Stimulated activated CD8-positive, alpha-beta memory T cell treated with anti-CD3 and anti-CD28 coated beads, Interleukin-7, amount 100 ng/mL, for 24 hours (primary cell): Measurements from ENCODE around the gene SEL1L.
"Not testable (repeated sequence)": the region's sequence is repeated elsewhere in the genome, so short reads cannot be mapped to it uniquely, and the experiment has no call there.

Experiments used
- DNase-seq: peaks from one replicate; pipeline ENCODE4 v3.0.0-alpha.2; 2020; ENCODE audit warnings: low read depth

The SEL1L gene

GRCh38 chr14:81447021-81447764, 86.5 kb downstream of the SEL1L start:
- no peak for DNase-seq

- no peak for DNase-seq
These were observed 87.2 kb downstream of the SEL1L start for GRCh38 chr14:81446279-81447007.

GRCh38 chr14:81441626-81442134, 92.0 kb downstream of the SEL1L start:
- DNase-seq = no peak

GRCh38 chr14:81440041-81440440, 93.6 kb downstream of the SEL1L start:
- DNase-seq = no peak

- DNase-seq = no peak
These were observed 96.4 kb downstream of the SEL1L start for GRCh38 chr14:81437244-81437643.

- no peak for DNase-seq
These were observed 97.1 kb downstream of the SEL1L start for GRCh38 chr14:81436296-81437138.

GRCh38 chr14:81435391-81436295, 98.0 kb downstream of the SEL1L start:
- no peak for DNase-seq

GRCh38 chr14:81435048-81435390, 98.6 kb downstream of the SEL1L start:
- DNase-seq = no peak

- DNase-seq = no peak
These were observed 99.4 kb downstream of the SEL1L start for GRCh38 chr14:81434230-81434629.

GRCh38 chr14:81433378-81433777, 100.3 kb downstream of the SEL1L start:
- DNase-seq = no peak

- no peak for DNase-seq
These were observed 101.4 kb downstream of the SEL1L start for GRCh38 chr14:81432219-81432661.

- no peak for DNase-seq
These were observed 103.4 kb downstream of the SEL1L start for GRCh38 chr14:81430235-81430634.

GRCh38 chr14:81429749-81430148, 103.9 kb downstream of the SEL1L start:
- DNase-seq = not testable (repeated sequence)

- no peak for DNase-seq
These were observed 104.6 kb downstream of the SEL1L start for GRCh38 chr14:81429028-81429427.

- no peak for DNase-seq
These were observed 106.2 kb downstream of the SEL1L start for GRCh38 chr14:81427348-81428058.

GRCh38 chr14:81423504-81423903, 110.1 kb downstream of the SEL1L start:
- DNase-seq = no peak
